Measurements from ENCODE around the gene SLC38A11.

SLC38A11 gene

DNA sequence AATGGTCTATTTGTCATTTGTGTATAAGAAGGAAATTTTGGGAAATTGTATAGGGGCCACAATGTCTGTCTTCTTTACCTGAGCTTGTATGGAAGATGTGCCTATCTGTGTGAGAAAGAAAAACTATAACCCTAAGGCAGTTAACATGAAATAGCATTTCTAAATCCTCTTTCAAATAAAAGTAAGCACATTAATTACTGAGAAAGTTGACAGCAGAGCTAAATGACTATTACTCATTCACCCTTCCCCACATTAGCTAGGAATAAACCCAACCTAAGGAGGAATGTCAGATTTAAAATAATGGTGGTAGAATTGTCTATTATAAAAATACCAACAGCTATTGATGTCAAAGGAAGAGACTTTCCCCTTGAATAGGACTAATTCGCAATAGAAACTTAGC lies 56.2 kb downstream of the SLC38A11 start:
- TF ChIP-seq ZFP30 (CRISPR knock-in tag; IDR thresholded peaks at IDR 0.05), result no peak
- ATAC-seq, result no peak

GRCh38 chr2:164898475-164898874 lies 56.9 kb downstream of the SLC38A11 start:
- no peak for TF ChIP-seq ARNTL (CRISPR knock-in tag; IDR thresholded peaks at IDR 0.05; ENCODE audit: borderline replicate concordance, low read depth)
- TF ChIP-seq TOX (CRISPR knock-in tag; IDR thresholded peaks at IDR 0.05; ENCODE audit: borderline replicate concordance), result no peak
- no peak for TF ChIP-seq PPARA (CRISPR knock-in tag; IDR thresholded peaks at IDR 0.05; ENCODE audit: borderline replicate concordance)
- ATAC-seq, result peak; percentile 52; the same call in 2 of the 3 replicates

GRCh38 chr2:164897469-164898260 lies 57.7 kb downstream of the SLC38A11 start:
- ATAC-seq, result no peak
- TF ChIP-seq RARB (CRISPR knock-in tag; IDR thresholded peaks at IDR 0.05), result no peak
- TF ChIP-seq ZNF70 (CRISPR knock-in tag; IDR thresholded peaks at IDR 0.05), result no peak
- no peak for TF ChIP-seq SNAI2 (CRISPR knock-in tag; IDR thresholded peaks at IDR 0.05)
- TF ChIP-seq TOX (CRISPR knock-in tag; IDR thresholded peaks at IDR 0.05; ENCODE audit: borderline replicate concordance), result no peak
- no peak for TF ChIP-seq ESRRG (CRISPR knock-in tag; IDR thresholded peaks at IDR 0.05)
- no peak for TF ChIP-seq ARNTL (CRISPR knock-in tag; IDR thresholded peaks at IDR 0.05; ENCODE audit: borderline replicate concordance, low read depth)
- no peak for TF ChIP-seq ISL1 (CRISPR knock-in tag; IDR thresholded peaks at IDR 0.05)
- TF ChIP-seq PATZ1 (CRISPR knock-in tag; IDR thresholded peaks at IDR 0.05; ENCODE audit: borderline replicate concordance), result no peak
- no peak for TF ChIP-seq ZC3H10 (CRISPR knock-in tag; IDR thresholded peaks at IDR 0.05)
- no peak for TF ChIP-seq TCF4 (CRISPR knock-in tag; IDR thresholded peaks at IDR 0.05; ENCODE audit: borderline replicate concordance)
- TF ChIP-seq ZFP30 (CRISPR knock-in tag; IDR thresholded peaks at IDR 0.05), result no peak
- TF ChIP-seq PPARA (CRISPR knock-in tag; IDR thresholded peaks at IDR 0.05; ENCODE audit: borderline replicate concordance), result no peak
- no peak for TF ChIP-seq CSRNP3 (CRISPR knock-in tag; IDR thresholded peaks at IDR 0.05)

DNA sequence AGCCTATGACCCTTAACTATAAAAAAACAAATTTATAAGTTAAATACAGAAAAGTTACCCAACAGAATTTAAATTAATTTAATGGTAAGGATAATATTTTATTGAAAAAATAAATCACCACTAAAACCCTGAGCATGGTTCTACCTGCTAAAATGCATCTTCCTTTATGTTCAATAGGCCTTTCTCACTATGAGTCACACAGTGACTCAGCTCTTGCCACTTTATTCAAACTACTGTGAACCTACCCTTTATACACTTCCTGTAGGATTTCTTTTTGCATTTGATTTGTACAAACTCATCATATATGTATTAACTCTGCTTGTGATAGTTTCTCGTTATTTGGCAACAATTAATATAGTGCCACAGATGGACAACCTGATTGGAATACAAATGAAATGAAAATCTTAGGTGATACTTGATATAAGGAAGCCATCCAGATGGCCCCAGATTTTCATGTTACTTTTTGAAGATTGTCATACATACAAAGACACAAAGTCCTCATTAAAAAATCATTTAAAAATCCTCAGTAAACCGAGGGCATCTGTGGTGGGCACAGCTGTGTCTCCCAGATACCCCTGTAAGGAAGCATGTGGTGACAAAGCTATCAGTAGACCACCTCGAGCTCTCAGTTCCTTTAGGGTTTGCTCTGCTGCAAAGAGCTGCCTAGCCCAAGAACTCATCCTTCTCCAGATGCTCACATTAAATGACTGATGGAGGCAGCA lies 58.5 kb downstream of the SLC38A11 start:
- peak; percentile 95 for ATAC-seq
- TF ChIP-seq, protein P1, sequence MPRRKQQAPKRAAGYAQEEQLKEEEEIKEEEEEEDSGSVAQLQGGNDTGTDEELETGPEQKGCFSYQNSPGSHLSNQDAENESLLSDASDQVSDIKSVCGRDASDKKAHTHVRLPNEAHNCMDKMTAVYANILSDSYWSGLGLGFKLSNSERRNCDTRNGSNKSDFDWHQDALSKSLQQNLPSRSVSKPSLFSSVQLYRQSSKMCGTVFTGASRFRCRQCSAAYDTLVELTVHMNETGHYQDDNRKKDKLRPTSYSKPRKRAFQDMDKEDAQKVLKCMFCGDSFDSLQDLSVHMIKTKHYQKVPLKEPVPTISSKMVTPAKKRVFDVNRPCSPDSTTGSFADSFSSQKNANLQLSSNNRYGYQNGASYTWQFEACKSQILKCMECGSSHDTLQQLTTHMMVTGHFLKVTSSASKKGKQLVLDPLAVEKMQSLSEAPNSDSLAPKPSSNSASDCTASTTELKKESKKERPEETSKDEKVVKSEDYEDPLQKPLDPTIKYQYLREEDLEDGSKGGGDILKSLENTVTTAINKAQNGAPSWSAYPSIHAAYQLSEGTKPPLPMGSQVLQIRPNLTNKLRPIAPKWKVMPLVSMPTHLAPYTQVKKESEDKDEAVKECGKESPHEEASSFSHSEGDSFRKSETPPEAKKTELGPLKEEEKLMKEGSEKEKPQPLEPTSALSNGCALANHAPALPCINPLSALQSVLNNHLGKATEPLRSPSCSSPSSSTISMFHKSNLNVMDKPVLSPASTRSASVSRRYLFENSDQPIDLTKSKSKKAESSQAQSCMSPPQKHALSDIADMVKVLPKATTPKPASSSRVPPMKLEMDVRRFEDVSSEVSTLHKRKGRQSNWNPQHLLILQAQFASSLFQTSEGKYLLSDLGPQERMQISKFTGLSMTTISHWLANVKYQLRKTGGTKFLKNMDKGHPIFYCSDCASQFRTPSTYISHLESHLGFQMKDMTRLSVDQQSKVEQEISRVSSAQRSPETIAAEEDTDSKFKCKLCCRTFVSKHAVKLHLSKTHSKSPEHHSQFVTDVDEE (CRISPR knock-in tag; IDR thresholded peaks at IDR 0.05), result no peak
- TF ChIP-seq SNAI2 (CRISPR knock-in tag; IDR thresholded peaks at IDR 0.05) (no peak), CSDC2 (CRISPR knock-in tag; IDR thresholded peaks at IDR 0.05) (no peak), ZNF70 (CRISPR knock-in tag; IDR thresholded peaks at IDR 0.05) (no peak), TOX (CRISPR knock-in tag; IDR thresholded peaks at IDR 0.05; ENCODE audit: borderline replicate concordance) (no peak), ZNF565 (CRISPR knock-in tag; conservative IDR thresholded peaks at IDR 0.05; ENCODE audit: low read depth) (no peak), ISL1 (CRISPR knock-in tag; IDR thresholded peaks at IDR 0.05) (no peak; the same call in 1 of the 2 replicates), ZC3H10 (CRISPR knock-in tag; IDR thresholded peaks at IDR 0.05) (no peak), ZFP3 (CRISPR knock-in tag; IDR thresholded peaks at IDR 0.05) (no peak), ZFP30 (CRISPR knock-in tag; IDR thresholded peaks at IDR 0.05) (no peak), PATZ1 (CRISPR knock-in tag; IDR thresholded peaks at IDR 0.05; ENCODE audit: borderline replicate concordance) (no peak)

Data from SK-N-SH treated with all-trans-retinoic acid at 6 μM for 48 hours (cell line).